H9 (cell line): ENCODE results near the gene IPPK. TPM values are rescaled to one million over a fixed set of nuclear protein-coding genes. Genes with fewer than 3 reads are reported as not detected.

ENCODE experiments used
- DNase-seq: peaks from one replicate; pipeline ENCODE4 v3.0.0-alpha.2; 2017
- H2AFZ ChIP-seq: one replicate; pipeline ENCODE4 v1.6.1; 2013; ENCODE audit warnings: mild to moderate bottlenecking, low read length, control low read depth, moderate library complexity
- H2AK5ac ChIP-seq: 2 replicates; pipeline ENCODE4 v1.6.1; 2013; ENCODE audit warnings: low read length, control low read depth, mixed read lengths; ENCODE audit not compliant: insufficient read length
- H2BK120ac ChIP-seq: one replicate; pipeline ENCODE4 v1.6.1; 2013; ENCODE audit warnings: low read depth, mild to moderate bottlenecking, low read length, control low read depth, inconsistent platforms; ENCODE audit not compliant: poor library complexity, severe bottlenecking
- H2BK12ac ChIP-seq: 2 replicates; pipeline ENCODE4 v1.6.1; 2013; ENCODE audit warnings: low read length, control low read depth, mixed read lengths, low read depth; ENCODE audit not compliant: insufficient read length
- H2BK15ac ChIP-seq: 2 replicates; pipeline ENCODE4 v1.6.1; 2013; ENCODE audit warnings: low read depth, low read length, control low read depth
- H2BK20ac ChIP-seq: one replicate; pipeline ENCODE4 v1.6.1; 2013; ENCODE audit warnings: low read depth, mild to moderate bottlenecking, low read length, control low read depth, inconsistent platforms; ENCODE audit not compliant: poor library complexity, severe bottlenecking
- H2BK5ac ChIP-seq: 2 replicates; pipeline ENCODE4 v1.6.1; 2013; ENCODE audit warnings: low read length, control low read depth, mixed read lengths; ENCODE audit not compliant: insufficient read length
- H3K14ac ChIP-seq: 2 replicates; pipeline ENCODE4 v1.6.1; 2013; ENCODE audit warnings: low read length, control low read depth; ENCODE audit not compliant: insufficient read depth
- H3K18ac ChIP-seq: 2 replicates; pipeline ENCODE4 v1.6.1; 2013; ENCODE audit warnings: low read depth, mild to moderate bottlenecking, mixed read lengths, low read length, control low read depth; ENCODE audit not compliant: insufficient read length
- H3K23ac ChIP-seq: 2 replicates; pipeline ENCODE4 v1.6.1; 2013; ENCODE audit warnings: low read length, control low read depth, mixed read lengths, low read depth; ENCODE audit not compliant: insufficient read length
- H3K23me2 ChIP-seq: 2 replicates; pipeline ENCODE4 v1.6.1; 2013; ENCODE audit warnings: low read depth, mild to moderate bottlenecking, mixed read lengths, low read length, control low read depth; ENCODE audit not compliant: insufficient read length, poor library complexity, severe bottlenecking
- H3K27ac ChIP-seq: 2 replicates; pipeline ENCODE4 v1.5.1; 2013; ENCODE audit warnings: low read length, control low read depth, mixed read lengths, low read depth; ENCODE audit not compliant: insufficient read length
- H3K27me3 ChIP-seq: 2 replicates; pipeline ENCODE4 v1.6.1; 2013; ENCODE audit warnings: low read length, control low read depth, inconsistent platforms; ENCODE audit not compliant: insufficient read depth
- H3K4ac ChIP-seq: 2 replicates; pipeline ENCODE4 v1.6.1; 2013; ENCODE audit warnings: low read depth, mild to moderate bottlenecking, control low read depth, inconsistent platforms, low read length, moderate library complexity
- H3K4me1 ChIP-seq: 2 replicates; pipeline ENCODE4 v1.6.1; 2013; ENCODE audit warnings: low read length, control low read depth, inconsistent platforms; ENCODE audit not compliant: insufficient read depth
- H3K4me2 ChIP-seq: 2 replicates; pipeline ENCODE4 v1.6.1; 2013; ENCODE audit warnings: low read length, control low read depth, mixed read lengths; ENCODE audit not compliant: insufficient read length, insufficient read depth
- H3K56ac ChIP-seq: 2 replicates; pipeline ENCODE4 v1.6.1; 2013; ENCODE audit warnings: low read depth, mild to moderate bottlenecking, mixed read lengths, low read length, control low read depth; ENCODE audit not compliant: insufficient read length
- H3K79me1 ChIP-seq: 2 replicates; pipeline ENCODE4 v1.6.1; 2013; ENCODE audit warnings: low read depth, mild to moderate bottlenecking, moderate library complexity, low read length, control low read depth, inconsistent platforms; ENCODE audit not compliant: insufficient read depth, poor library complexity, severe bottlenecking
- H3K79me2 ChIP-seq: 2 replicates; pipeline ENCODE4 v1.6.1; 2013; ENCODE audit warnings: low read length, control low read depth, inconsistent platforms; ENCODE audit not compliant: insufficient read depth
- H3K9ac ChIP-seq: 2 replicates; pipeline ENCODE4 v1.6.1; 2013; ENCODE audit warnings: low read length, control low read depth, mixed read lengths; ENCODE audit not compliant: insufficient read length; ENCODE audit errors: extremely low read depth
- H3K9me3 ChIP-seq: one replicate; pipeline ENCODE4 v1.6.1; 2013; ENCODE audit warnings: low read depth, low read length, inconsistent platforms; ENCODE audit not compliant: control insufficient read depth
- H3T11ph ChIP-seq: one replicate; pipeline ENCODE4 v1.6.1; 2013; ENCODE audit warnings: mild to moderate bottlenecking, low read length, control low read depth, inconsistent platforms
- H4K20me1 ChIP-seq: one replicate; pipeline ENCODE4 v1.6.1; 2013; ENCODE audit not compliant: control insufficient read depth, insufficient read length, insufficient read depth
- H4K5ac ChIP-seq: 2 replicates; pipeline ENCODE4 v1.6.1; 2013; ENCODE audit warnings: low read depth, mild to moderate bottlenecking, mixed read lengths, low read length, control low read depth; ENCODE audit not compliant: insufficient read length
- H4K8ac ChIP-seq: replicated peaks from 2 replicates; pipeline ENCODE4 v1.6.1; 2013; ENCODE audit warnings: low read length, control low read depth, mixed read lengths, low read depth; ENCODE audit not compliant: insufficient read length
- H4K91ac ChIP-seq: 2 replicates; pipeline ENCODE4 v1.6.1; 2013; ENCODE audit warnings: low read depth, mild to moderate bottlenecking, moderate library complexity, mixed read lengths, low read length, control low read depth; ENCODE audit not compliant: insufficient read length
- H3K27ac Mint-ChIP-seq, 3 experiments: 2 replicates in 2 of 3; 3 replicates in 1 of 3; pipeline ENCODE4 v1.8.0; 2020 to 2021; ENCODE audit warnings: mixed read lengths in 3 of 3, mild to moderate bottlenecking in 1 of 3, moderate library complexity in 1 of 3
- H3K27me3 Mint-ChIP-seq: 2 replicates; pipeline ENCODE4 v1.8.0; 2021; ENCODE audit warnings: low read depth, mild to moderate bottlenecking, moderate library complexity, mixed read lengths
- H3K36me3 Mint-ChIP-seq, 3 experiments: 2 replicates in 2 of 3; 3 replicates in 1 of 3; pipeline ENCODE4 v1.8.0; 2020 to 2021; ENCODE audit warnings: low read depth in 3 of 3, mixed read lengths in 3 of 3; ENCODE audit not compliant: insufficient read depth in 1 of 3
- H3K4me1 Mint-ChIP-seq, 2 experiments: 2 replicates each; pipeline ENCODE4 v1.8.0; 2020; ENCODE audit warnings: mixed read lengths in 2 of 2
- H3K4me3 Mint-ChIP-seq, 2 experiments: 2 replicates in 1 of 2; 3 replicates in 1 of 2; pipeline ENCODE4 v1.8.0; 2020 to 2021; ENCODE audit warnings: mild to moderate bottlenecking in 2 of 2, mixed read lengths in 2 of 2, moderate library complexity in 1 of 2
- H3K9me3 Mint-ChIP-seq, 2 experiments: 2 replicates in 1 of 2; 3 replicates in 1 of 2; pipeline ENCODE4 v1.8.0; 2020; ENCODE audit warnings: mild to moderate bottlenecking in 2 of 2, mixed read lengths in 2 of 2, moderate library complexity in 1 of 2
- WGBS: extraction: QIAGEN DNeasy Blood & Tissue Kit; methylation state at CpG from one replicate; pipeline ENCODE4 v1.1.7; 2013; ENCODE audit warnings: missing lambda C conversion rate, low lambda C conversion rate, mixed read lengths; ENCODE audit not compliant: insufficient read length; ENCODE audit errors: extremely low coverage; 5-methylcytosine and 5-hydroxymethylcytosine counted together
- total RNA-seq: library from RNA; stranded (reverse); gene quantifications from 2 replicates; pipeline ENCODE4 v1.2.1, GENCODE V29; 2021
- TF ChIP-seq, protein P1 (sequence below): fragments of 200-600 bp; sonication (generic); conservative IDR thresholded peaks from 3 replicates; pipeline ENCODE4 v1.8.0; 2021; ENCODE audit warnings: antibody characterized with exemption, mild to moderate bottlenecking

The IPPK gene
- total RNA-seq, 1 experiment from 2014 or later, result 10.7 TPM

DNA sequence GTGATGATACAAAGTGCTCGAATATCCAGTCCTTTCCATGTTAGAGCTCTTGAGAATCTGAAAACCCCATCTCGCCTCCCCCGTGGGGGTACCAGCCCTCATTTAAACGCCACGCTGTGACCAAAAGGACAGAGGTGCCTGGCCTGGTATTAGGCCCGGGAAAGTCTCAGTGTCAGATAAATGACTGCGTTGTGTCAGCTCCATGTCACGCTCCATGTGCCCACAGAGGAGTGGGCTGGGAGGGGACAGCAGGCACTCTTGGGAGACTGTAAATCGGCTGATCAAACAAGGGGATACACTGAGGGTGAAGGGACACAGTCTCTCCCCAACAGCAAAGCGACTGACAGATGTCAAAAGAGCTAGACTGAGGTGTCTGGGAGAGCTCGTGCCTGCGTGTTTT is 68.5 kb downstream of the IPPK start:
- TF ChIP-seq, protein P1, sequence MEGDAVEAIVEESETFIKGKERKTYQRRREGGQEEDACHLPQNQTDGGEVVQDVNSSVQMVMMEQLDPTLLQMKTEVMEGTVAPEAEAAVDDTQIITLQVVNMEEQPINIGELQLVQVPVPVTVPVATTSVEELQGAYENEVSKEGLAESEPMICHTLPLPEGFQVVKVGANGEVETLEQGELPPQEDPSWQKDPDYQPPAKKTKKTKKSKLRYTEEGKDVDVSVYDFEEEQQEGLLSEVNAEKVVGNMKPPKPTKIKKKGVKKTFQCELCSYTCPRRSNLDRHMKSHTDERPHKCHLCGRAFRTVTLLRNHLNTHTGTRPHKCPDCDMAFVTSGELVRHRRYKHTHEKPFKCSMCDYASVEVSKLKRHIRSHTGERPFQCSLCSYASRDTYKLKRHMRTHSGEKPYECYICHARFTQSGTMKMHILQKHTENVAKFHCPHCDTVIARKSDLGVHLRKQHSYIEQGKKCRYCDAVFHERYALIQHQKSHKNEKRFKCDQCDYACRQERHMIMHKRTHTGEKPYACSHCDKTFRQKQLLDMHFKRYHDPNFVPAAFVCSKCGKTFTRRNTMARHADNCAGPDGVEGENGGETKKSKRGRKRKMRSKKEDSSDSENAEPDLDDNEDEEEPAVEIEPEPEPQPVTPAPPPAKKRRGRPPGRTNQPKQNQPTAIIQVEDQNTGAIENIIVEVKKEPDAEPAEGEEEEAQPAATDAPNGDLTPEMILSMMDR, result no peak
- no peaks in the 10 kb centered on the region for H3K23me2 ChIP-seq
- no peaks in the 10 kb centered on the region for H3K4me1 ChIP-seq
- no peak for DNase-seq
- H2BK12ac ChIP-seq, result no peak overlapping the region
- H2AFZ ChIP-seq, result no peak overlapping the region
- Mint-ChIP-seq H3K27ac (no peak overlapping the region; a peak in 1 of 7 replicates), H3K9me3 (peaks cover 14 to 20% of the 10 kb centered on the region in 2 experiments; a peak in 4 of 5 replicates), H3K4me1 (no peaks in the 10 kb centered on the region; a peak in 1 of 4 replicates), H3K4me3 (no peak overlapping the region), H3K27me3 (peaks cover 2% of the 10 kb centered on the region; the same call in 1 of the 2 replicates), H3K36me3 (peaks cover 2 to 9% (median 5%) of the 10 kb centered on the region in 3 experiments; a peak in 5 of 7 replicates)
- no peak overlapping the region for H3K56ac ChIP-seq
- no peaks in the 10 kb centered on the region for H4K20me1 ChIP-seq
- no peak overlapping the region for H2BK120ac ChIP-seq
- no peak overlapping the region for H2BK20ac ChIP-seq
- no peaks in the 10 kb centered on the region for H3K79me1 ChIP-seq
- H3K9me3 ChIP-seq, result no peaks in the 10 kb centered on the region
- no peak overlapping the region for H3K4ac ChIP-seq
- no peak overlapping the region for H2AK5ac ChIP-seq
- no peak overlapping the region for H3K14ac ChIP-seq
- H2BK5ac ChIP-seq, result no peak overlapping the region
- H4K8ac ChIP-seq, result no peak overlapping the region
- H3K9ac ChIP-seq, result no peak overlapping the region
- H3K23ac ChIP-seq, result no peak overlapping the region
- no peak overlapping the region for H3K4me2 ChIP-seq
- WGBS, result no CpG with 5 or more reads among the region's 12 CpGs
- no peaks in the 10 kb centered on the region for H3K27me3 ChIP-seq
- H2BK15ac ChIP-seq, result no peak overlapping the region
- H3K79me2 ChIP-seq, result no peaks in the 10 kb centered on the region
- H4K91ac ChIP-seq, result no peak overlapping the region
- H4K5ac ChIP-seq, result no peak overlapping the region
- no peak overlapping the region for H3K18ac ChIP-seq
- H3T11ph ChIP-seq, result no peak overlapping the region
- H3K27ac ChIP-seq, result no peak overlapping the region
